H9 (cell line): Measurements from ENCODE around the gene PICALM. TPM values are rescaled to one million over a fixed set of nuclear protein-coding genes. Genes with fewer than 3 reads are reported as not detected.

Source experiments
- DNase-seq: peaks from one replicate; pipeline ENCODE4 v3.0.0-alpha.2; 2017
- H2AFZ ChIP-seq: one replicate; pipeline ENCODE4 v1.6.1; 2013; ENCODE audit warnings: mild to moderate bottlenecking, low read length, control low read depth, moderate library complexity
- H2AK5ac ChIP-seq: 2 replicates; pipeline ENCODE4 v1.6.1; 2013; ENCODE audit warnings: low read length, control low read depth, mixed read lengths; ENCODE audit not compliant: insufficient read length
- H2BK120ac ChIP-seq: one replicate; pipeline ENCODE4 v1.6.1; 2013; ENCODE audit warnings: low read depth, mild to moderate bottlenecking, low read length, control low read depth, inconsistent platforms; ENCODE audit not compliant: poor library complexity, severe bottlenecking
- H2BK12ac ChIP-seq: 2 replicates; pipeline ENCODE4 v1.6.1; 2013; ENCODE audit warnings: low read length, control low read depth, mixed read lengths, low read depth; ENCODE audit not compliant: insufficient read length
- H2BK15ac ChIP-seq: 2 replicates; pipeline ENCODE4 v1.6.1; 2013; ENCODE audit warnings: low read depth, low read length, control low read depth
- H2BK20ac ChIP-seq: one replicate; pipeline ENCODE4 v1.6.1; 2013; ENCODE audit warnings: low read depth, mild to moderate bottlenecking, low read length, control low read depth, inconsistent platforms; ENCODE audit not compliant: poor library complexity, severe bottlenecking
- H2BK5ac ChIP-seq: 2 replicates; pipeline ENCODE4 v1.6.1; 2013; ENCODE audit warnings: low read length, control low read depth, mixed read lengths; ENCODE audit not compliant: insufficient read length
- H3K14ac ChIP-seq: 2 replicates; pipeline ENCODE4 v1.6.1; 2013; ENCODE audit warnings: low read length, control low read depth; ENCODE audit not compliant: insufficient read depth
- H3K18ac ChIP-seq: 2 replicates; pipeline ENCODE4 v1.6.1; 2013; ENCODE audit warnings: low read depth, mild to moderate bottlenecking, mixed read lengths, low read length, control low read depth; ENCODE audit not compliant: insufficient read length
- H3K23ac ChIP-seq: 2 replicates; pipeline ENCODE4 v1.6.1; 2013; ENCODE audit warnings: low read length, control low read depth, mixed read lengths, low read depth; ENCODE audit not compliant: insufficient read length
- H3K23me2 ChIP-seq: 2 replicates; pipeline ENCODE4 v1.6.1; 2013; ENCODE audit warnings: low read depth, mild to moderate bottlenecking, mixed read lengths, low read length, control low read depth; ENCODE audit not compliant: insufficient read length, poor library complexity, severe bottlenecking
- H3K27ac ChIP-seq: 2 replicates; pipeline ENCODE4 v1.5.1; 2013; ENCODE audit warnings: low read length, control low read depth, mixed read lengths, low read depth; ENCODE audit not compliant: insufficient read length
- H3K27me3 ChIP-seq: 2 replicates; pipeline ENCODE4 v1.6.1; 2013; ENCODE audit warnings: low read length, control low read depth, inconsistent platforms; ENCODE audit not compliant: insufficient read depth
- H3K4ac ChIP-seq: 2 replicates; pipeline ENCODE4 v1.6.1; 2013; ENCODE audit warnings: low read depth, mild to moderate bottlenecking, control low read depth, inconsistent platforms, low read length, moderate library complexity
- H3K4me1 ChIP-seq: 2 replicates; pipeline ENCODE4 v1.6.1; 2013; ENCODE audit warnings: low read length, control low read depth, inconsistent platforms; ENCODE audit not compliant: insufficient read depth
- H3K4me2 ChIP-seq: 2 replicates; pipeline ENCODE4 v1.6.1; 2013; ENCODE audit warnings: low read length, control low read depth, mixed read lengths; ENCODE audit not compliant: insufficient read length, insufficient read depth
- H3K56ac ChIP-seq: 2 replicates; pipeline ENCODE4 v1.6.1; 2013; ENCODE audit warnings: low read depth, mild to moderate bottlenecking, mixed read lengths, low read length, control low read depth; ENCODE audit not compliant: insufficient read length
- H3K79me1 ChIP-seq: 2 replicates; pipeline ENCODE4 v1.6.1; 2013; ENCODE audit warnings: low read depth, mild to moderate bottlenecking, moderate library complexity, low read length, control low read depth, inconsistent platforms; ENCODE audit not compliant: insufficient read depth, poor library complexity, severe bottlenecking
- H3K79me2 ChIP-seq: 2 replicates; pipeline ENCODE4 v1.6.1; 2013; ENCODE audit warnings: low read length, control low read depth, inconsistent platforms; ENCODE audit not compliant: insufficient read depth
- H3K9ac ChIP-seq: 2 replicates; pipeline ENCODE4 v1.6.1; 2013; ENCODE audit warnings: low read length, control low read depth, mixed read lengths; ENCODE audit not compliant: insufficient read length; ENCODE audit errors: extremely low read depth
- H3K9me3 ChIP-seq: one replicate; pipeline ENCODE4 v1.6.1; 2013; ENCODE audit warnings: low read depth, low read length, inconsistent platforms; ENCODE audit not compliant: control insufficient read depth
- H3T11ph ChIP-seq: one replicate; pipeline ENCODE4 v1.6.1; 2013; ENCODE audit warnings: mild to moderate bottlenecking, low read length, control low read depth, inconsistent platforms
- H4K20me1 ChIP-seq: one replicate; pipeline ENCODE4 v1.6.1; 2013; ENCODE audit not compliant: control insufficient read depth, insufficient read length, insufficient read depth
- H4K5ac ChIP-seq: 2 replicates; pipeline ENCODE4 v1.6.1; 2013; ENCODE audit warnings: low read depth, mild to moderate bottlenecking, mixed read lengths, low read length, control low read depth; ENCODE audit not compliant: insufficient read length
- H4K8ac ChIP-seq: replicated peaks from 2 replicates; pipeline ENCODE4 v1.6.1; 2013; ENCODE audit warnings: low read length, control low read depth, mixed read lengths, low read depth; ENCODE audit not compliant: insufficient read length
- H4K91ac ChIP-seq: 2 replicates; pipeline ENCODE4 v1.6.1; 2013; ENCODE audit warnings: low read depth, mild to moderate bottlenecking, moderate library complexity, mixed read lengths, low read length, control low read depth; ENCODE audit not compliant: insufficient read length
- H3K27ac Mint-ChIP-seq, 3 experiments: 2 replicates in 2 of 3; 3 replicates in 1 of 3; pipeline ENCODE4 v1.8.0; 2020 to 2021; ENCODE audit warnings: mixed read lengths in 3 of 3, mild to moderate bottlenecking in 1 of 3, moderate library complexity in 1 of 3
- H3K27me3 Mint-ChIP-seq: 2 replicates; pipeline ENCODE4 v1.8.0; 2021; ENCODE audit warnings: low read depth, mild to moderate bottlenecking, moderate library complexity, mixed read lengths
- H3K36me3 Mint-ChIP-seq, 3 experiments: 2 replicates in 2 of 3; 3 replicates in 1 of 3; pipeline ENCODE4 v1.8.0; 2020 to 2021; ENCODE audit warnings: low read depth in 3 of 3, mixed read lengths in 3 of 3; ENCODE audit not compliant: insufficient read depth in 1 of 3
- H3K4me1 Mint-ChIP-seq, 2 experiments: 2 replicates each; pipeline ENCODE4 v1.8.0; 2020; ENCODE audit warnings: mixed read lengths in 2 of 2
- H3K4me3 Mint-ChIP-seq, 2 experiments: 2 replicates in 1 of 2; 3 replicates in 1 of 2; pipeline ENCODE4 v1.8.0; 2020 to 2021; ENCODE audit warnings: mild to moderate bottlenecking in 2 of 2, mixed read lengths in 2 of 2, moderate library complexity in 1 of 2
- H3K9me3 Mint-ChIP-seq, 2 experiments: 2 replicates in 1 of 2; 3 replicates in 1 of 2; pipeline ENCODE4 v1.8.0; 2020; ENCODE audit warnings: mild to moderate bottlenecking in 2 of 2, mixed read lengths in 2 of 2, moderate library complexity in 1 of 2
- WGBS: extraction: QIAGEN DNeasy Blood & Tissue Kit; methylation state at CpG from one replicate; pipeline ENCODE4 v1.1.7; 2013; ENCODE audit warnings: missing lambda C conversion rate, low lambda C conversion rate, mixed read lengths; ENCODE audit not compliant: insufficient read length; ENCODE audit errors: extremely low coverage; 5-methylcytosine and 5-hydroxymethylcytosine counted together
- total RNA-seq: library from RNA; stranded (reverse); gene quantifications from 2 replicates; pipeline ENCODE4 v1.2.1, GENCODE V29; 2021
- TF ChIP-seq, protein P1 (sequence below): fragments of 200-600 bp; sonication (generic); conservative IDR thresholded peaks from 3 replicates; pipeline ENCODE4 v1.8.0; 2021; ENCODE audit warnings: antibody characterized with exemption, mild to moderate bottlenecking

The PICALM gene
- total RNA-seq, 1 experiment from 2014 or later, result 76.4 TPM

DNA sequence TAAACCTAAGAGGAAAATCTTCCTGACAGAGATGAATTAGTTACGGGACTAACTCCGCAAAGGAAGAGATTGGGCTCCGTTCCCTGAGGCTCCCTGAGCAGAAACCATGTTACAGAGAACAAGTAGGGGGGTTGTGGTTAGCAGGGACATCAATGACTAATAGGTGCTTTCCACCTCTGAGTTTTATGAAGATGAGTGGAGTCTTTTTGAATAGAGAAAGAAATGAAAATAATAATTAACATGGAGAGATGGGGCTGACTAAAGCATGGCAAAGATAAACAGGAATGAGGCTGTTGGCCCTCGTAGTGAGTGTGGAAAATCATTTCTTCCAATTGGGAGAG lies 47.5 kb upstream of the PICALM start:
- Histone ChIP-seq H2BK5ac (no peak overlapping the region), H3K23me2 (no peaks in the 10 kb centered on the region), H4K8ac (no peak overlapping the region), H3K56ac (no peak overlapping the region), H4K20me1 (no peaks in the 10 kb centered on the region), H2AFZ (no peak overlapping the region), H3K9ac (no peak overlapping the region), H3K27ac (no peak overlapping the region), H2BK12ac (no peak overlapping the region), H3K23ac (no peak overlapping the region), H3K14ac (no peak overlapping the region), H2BK20ac (no peak overlapping the region), H3K9me3 (no peaks in the 10 kb centered on the region), H3K4ac (no peak overlapping the region), H3K79me2 (no peaks in the 10 kb centered on the region), H3K79me1 (no peaks in the 10 kb centered on the region), H2BK15ac (no peak overlapping the region), H3K4me2 (no peak overlapping the region), H3K18ac (no peak overlapping the region), H4K5ac (no peak overlapping the region), H3K27me3 (no peaks in the 10 kb centered on the region), H2AK5ac (no peak overlapping the region), H4K91ac (no peak overlapping the region), H2BK120ac (no peak overlapping the region), H3T11ph (no peak overlapping the region), H3K4me1 (no peaks in the 10 kb centered on the region)
- no peaks in the 10 kb centered on the region for H3K27me3 Mint-ChIP-seq
- peaks cover 3 to 4% of the 10 kb centered on the region in 2 experiments; a peak in 4 of 5 replicates for H3K9me3 Mint-ChIP-seq
- H3K36me3 Mint-ChIP-seq, result peaks cover 0 to 4% (median 0%) of the 10 kb centered on the region in 3 experiments; a peak in 1 of 7 replicates
- DNase-seq, result no peak
- no CpG with 5 or more reads among the region's 4 CpGs for WGBS
- no peaks in the 10 kb centered on the region for H3K4me1 Mint-ChIP-seq
- TF ChIP-seq, protein P1, sequence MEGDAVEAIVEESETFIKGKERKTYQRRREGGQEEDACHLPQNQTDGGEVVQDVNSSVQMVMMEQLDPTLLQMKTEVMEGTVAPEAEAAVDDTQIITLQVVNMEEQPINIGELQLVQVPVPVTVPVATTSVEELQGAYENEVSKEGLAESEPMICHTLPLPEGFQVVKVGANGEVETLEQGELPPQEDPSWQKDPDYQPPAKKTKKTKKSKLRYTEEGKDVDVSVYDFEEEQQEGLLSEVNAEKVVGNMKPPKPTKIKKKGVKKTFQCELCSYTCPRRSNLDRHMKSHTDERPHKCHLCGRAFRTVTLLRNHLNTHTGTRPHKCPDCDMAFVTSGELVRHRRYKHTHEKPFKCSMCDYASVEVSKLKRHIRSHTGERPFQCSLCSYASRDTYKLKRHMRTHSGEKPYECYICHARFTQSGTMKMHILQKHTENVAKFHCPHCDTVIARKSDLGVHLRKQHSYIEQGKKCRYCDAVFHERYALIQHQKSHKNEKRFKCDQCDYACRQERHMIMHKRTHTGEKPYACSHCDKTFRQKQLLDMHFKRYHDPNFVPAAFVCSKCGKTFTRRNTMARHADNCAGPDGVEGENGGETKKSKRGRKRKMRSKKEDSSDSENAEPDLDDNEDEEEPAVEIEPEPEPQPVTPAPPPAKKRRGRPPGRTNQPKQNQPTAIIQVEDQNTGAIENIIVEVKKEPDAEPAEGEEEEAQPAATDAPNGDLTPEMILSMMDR, result no peak
- H3K27ac Mint-ChIP-seq, result 0 out of 7 replicates have a peak overlapping the region, but pooled peaks of 1 of the 3 experiments have one; percentile 18
- H3K4me3 Mint-ChIP-seq, result no peak overlapping the region
